ENCODE results near the gene WDFY4. TPM values are rescaled to one million over a fixed set of nuclear protein-coding genes. Genes with fewer than 3 reads are reported as not detected.

WDFY4 gene
- polyA plus RNA-seq, 2 of the 4 experiments (the other 2 are of a cell fraction) = not detected

DNA sequence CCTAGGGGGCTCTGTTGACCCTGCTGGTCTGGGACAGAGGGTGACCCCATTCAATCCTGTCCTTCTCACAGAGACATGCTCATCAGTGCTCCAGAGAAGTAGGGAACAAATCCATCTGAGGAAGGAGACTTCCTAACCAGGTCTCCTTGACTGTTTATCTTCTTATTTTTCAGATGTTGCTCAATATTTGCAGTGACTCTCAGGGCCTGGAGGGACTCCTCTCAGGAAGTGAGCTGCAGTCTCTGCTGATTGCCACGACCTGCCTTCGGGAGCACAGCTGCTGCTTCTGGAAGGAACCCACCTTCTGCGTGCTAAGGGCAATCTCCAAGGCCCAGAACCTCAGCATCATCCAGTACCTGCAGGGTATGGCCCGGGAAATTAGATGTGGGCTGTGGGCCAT, 41.0 kb downstream of the WDFY4 start (continued):
- no peak for TF ChIP-seq PBX3 (IDR thresholded peaks at IDR 0.05)
- TF ChIP-seq MYC (IDR thresholded peaks at IDR 0.05; ENCODE audit: borderline replicate concordance, low read length) = no peak
- no peak for TF ChIP-seq BHLHE40 (IDR thresholded peaks at IDR 0.05; ENCODE audit: low read depth, low read length)
- no peak for TF ChIP-seq RFX5 (IDR thresholded peaks at IDR 0.05)

- H3K4me1 ChIP-seq = no peaks in the 10 kb centered on the region
- CTCF ChIA-PET = no interaction called here
- DNase-seq (ENCODE audit: low read depth in 1 of 2, low spot score in 1 of 2) (no peak), FAIRE-seq (no peak), ATAC-seq (no peak; a peak in 1 of 6 replicates)
- no peaks in the 10 kb centered on the region for H3K9me3 ChIP-seq
- H3K4me3 ChIP-seq = no peak overlapping the region
- WGBS (ENCODE audit: missing lambda C conversion rate) = 23% methylated on average over 3 of the region's 3 CpGs
- no peak overlapping the region for H3K27ac ChIP-seq
- H3K4me2 ChIP-seq = no peak overlapping the region
- no peak for TF ChIP-seq HDAC2 (IDR thresholded peaks at IDR 0.05)
- TF ChIP-seq, protein P1, sequence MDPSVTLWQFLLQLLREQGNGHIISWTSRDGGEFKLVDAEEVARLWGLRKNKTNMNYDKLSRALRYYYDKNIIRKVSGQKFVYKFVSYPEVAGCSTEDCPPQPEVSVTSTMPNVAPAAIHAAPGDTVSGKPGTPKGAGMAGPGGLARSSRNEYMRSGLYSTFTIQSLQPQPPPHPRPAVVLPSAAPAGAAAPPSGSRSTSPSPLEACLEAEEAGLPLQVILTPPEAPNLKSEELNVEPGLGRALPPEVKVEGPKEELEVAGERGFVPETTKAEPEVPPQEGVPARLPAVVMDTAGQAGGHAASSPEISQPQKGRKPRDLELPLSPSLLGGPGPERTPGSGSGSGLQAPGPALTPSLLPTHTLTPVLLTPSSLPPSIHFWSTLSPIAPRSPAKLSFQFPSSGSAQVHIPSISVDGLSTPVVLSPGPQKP (IDR thresholded peaks at IDR 0.05; ENCODE audit: low read depth, low read length) = no peak
- no peak for TF ChIP-seq CHD4 (IDR thresholded peaks at IDR 0.05; ENCODE audit: borderline replicate concordance)
- TF ChIP-seq MYC (IDR thresholded peaks at IDR 0.05; ENCODE audit: borderline replicate concordance, low read length) = no peak
- TF ChIP-seq CBX8 (IDR thresholded peaks at IDR 0.05) = no peak
- TF ChIP-seq REST (IDR thresholded peaks at IDR 0.05) = no peak
- no peak for TF ChIP-seq GATA3 (IDR thresholded peaks at IDR 0.05; ENCODE audit: borderline replicate concordance)
- no peak for TF ChIP-seq TFCP2L1 (CRISPR knock-in tag; IDR thresholded peaks at IDR 0.05)
- TF ChIP-seq KDM1A (IDR thresholded peaks at IDR 0.05; ENCODE audit: low read depth) = no peak
- no peak for TF ChIP-seq EHMT2 (IDR thresholded peaks at IDR 0.05; ENCODE audit: low read depth)
- TF ChIP-seq MAZ (IDR thresholded peaks at IDR 0.05; ENCODE audit: borderline replicate concordance, low read depth, low read length) = no peak
- no peak for TF ChIP-seq MAFK (IDR thresholded peaks at IDR 0.05; ENCODE audit: partially characterized antibody)
- POLR2A ChIA-PET = no interaction called here
Observed at GRCh38 chr10:48727866-48728265, 43.2 kb downstream of the WDFY4 start.

DNA sequence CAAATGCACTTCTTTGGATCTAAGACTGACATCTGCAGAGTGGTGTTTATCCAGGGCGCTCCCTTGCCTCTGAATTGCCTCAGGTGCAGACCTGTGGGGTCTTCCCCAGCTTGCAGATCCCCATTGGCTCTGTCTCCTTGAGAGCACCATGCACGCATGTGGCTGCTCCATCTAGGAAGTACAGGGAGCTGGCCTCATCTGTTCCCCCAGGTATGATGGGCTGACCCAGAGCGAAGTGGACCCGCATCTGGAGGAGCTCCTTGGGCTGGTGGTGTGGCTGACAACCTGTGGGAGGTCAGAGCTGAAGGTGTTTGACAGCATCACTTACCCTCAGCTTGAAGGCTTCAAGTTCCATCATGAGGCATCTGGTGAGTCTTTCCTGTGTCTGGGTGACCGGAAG, 44.5 kb downstream of the WDFY4 start:
- TF ChIP-seq FOSB (CRISPR knock-in tag; IDR thresholded peaks at IDR 0.05) = no peak
- TF ChIP-seq HOXB5 (CRISPR knock-in tag; IDR thresholded peaks at IDR 0.05) = no peak
- TF ChIP-seq TP53 (CRISPR knock-in tag; IDR thresholded peaks at IDR 0.05) = no peak
- TF ChIP-seq USF2 (IDR thresholded peaks at IDR 0.05) = no peak
- POLR2A ChIA-PET = no interaction called here
- ATAC-seq (no peak), FAIRE-seq (no peak), DNase-seq (ENCODE audit: low read depth in 1 of 2, low spot score in 1 of 2) (no peak)
- Histone ChIP-seq H3K4me3 (no peak overlapping the region), H3K9me3 (no peaks in the 10 kb centered on the region), H3K4me1 (no peaks in the 10 kb centered on the region), H3K27ac (no peak overlapping the region), H3K4me2 (no peak overlapping the region)
- CTCF ChIA-PET = interaction anchor here (1.2 kb wide), 1 partner anchor 73 kb away, joined by 3 read pairs; no protein-coding TSS in a partner anchor
- 17% methylated on average over 4 of the region's 5 CpGs for WGBS (ENCODE audit: missing lambda C conversion rate)
